Cardiac fibroblast (primary cell): ENCODE results near the gene RAB40B.

Source experiments
- DNase-seq, 2 donors: peaks; one replicate each; pipeline versions ENCODE4 v3.0.0 to v3.0.0-alpha.2; 2010; ENCODE audit warnings: low read depth in 2 of 2
- H3K4me3 ChIP-seq, 2 donors: replicated peaks in 1 of 2; 1 replicate in 1 of 2; 2 replicates in 1 of 2; pipeline ENCODE4 v1.5.1; 2011; ENCODE audit warnings: low read depth in 2 of 2, low read length in 2 of 2, mild to moderate bottlenecking in 2 of 2, moderate library complexity in 1 of 2
- TF ChIP-seq, protein P1 (sequence below): IDR thresholded peaks from one replicate; pipeline ENCODE4 v1.5.1; 2011; ENCODE audit warnings: low read depth, mild to moderate bottlenecking, low read length, inconsistent platforms

Gene RAB40B

DNA sequence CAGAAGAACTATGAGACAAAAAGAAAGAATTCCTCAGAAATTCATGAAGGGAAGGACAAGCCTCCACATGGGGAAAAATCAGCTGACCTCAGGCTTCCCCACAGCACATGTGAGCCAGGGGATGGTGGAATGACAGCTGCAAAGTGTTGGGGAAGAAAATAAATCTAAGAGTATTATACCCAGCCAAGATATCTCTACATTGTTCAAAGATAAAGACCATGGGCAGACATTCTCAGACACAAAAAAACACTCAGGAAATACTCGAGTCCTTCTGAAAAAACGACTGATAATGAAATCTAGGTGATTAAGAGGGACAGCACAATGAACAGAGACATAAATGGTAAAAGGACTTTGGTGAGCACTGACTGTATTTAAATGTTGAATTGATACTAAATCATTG, 3.9 kb downstream of the RAB40B start:
- TF ChIP-seq, protein P1, sequence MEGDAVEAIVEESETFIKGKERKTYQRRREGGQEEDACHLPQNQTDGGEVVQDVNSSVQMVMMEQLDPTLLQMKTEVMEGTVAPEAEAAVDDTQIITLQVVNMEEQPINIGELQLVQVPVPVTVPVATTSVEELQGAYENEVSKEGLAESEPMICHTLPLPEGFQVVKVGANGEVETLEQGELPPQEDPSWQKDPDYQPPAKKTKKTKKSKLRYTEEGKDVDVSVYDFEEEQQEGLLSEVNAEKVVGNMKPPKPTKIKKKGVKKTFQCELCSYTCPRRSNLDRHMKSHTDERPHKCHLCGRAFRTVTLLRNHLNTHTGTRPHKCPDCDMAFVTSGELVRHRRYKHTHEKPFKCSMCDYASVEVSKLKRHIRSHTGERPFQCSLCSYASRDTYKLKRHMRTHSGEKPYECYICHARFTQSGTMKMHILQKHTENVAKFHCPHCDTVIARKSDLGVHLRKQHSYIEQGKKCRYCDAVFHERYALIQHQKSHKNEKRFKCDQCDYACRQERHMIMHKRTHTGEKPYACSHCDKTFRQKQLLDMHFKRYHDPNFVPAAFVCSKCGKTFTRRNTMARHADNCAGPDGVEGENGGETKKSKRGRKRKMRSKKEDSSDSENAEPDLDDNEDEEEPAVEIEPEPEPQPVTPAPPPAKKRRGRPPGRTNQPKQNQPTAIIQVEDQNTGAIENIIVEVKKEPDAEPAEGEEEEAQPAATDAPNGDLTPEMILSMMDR = no peak
- DNase-seq = no peak
- no peak overlapping the region for H3K4me3 ChIP-seq

DNA sequence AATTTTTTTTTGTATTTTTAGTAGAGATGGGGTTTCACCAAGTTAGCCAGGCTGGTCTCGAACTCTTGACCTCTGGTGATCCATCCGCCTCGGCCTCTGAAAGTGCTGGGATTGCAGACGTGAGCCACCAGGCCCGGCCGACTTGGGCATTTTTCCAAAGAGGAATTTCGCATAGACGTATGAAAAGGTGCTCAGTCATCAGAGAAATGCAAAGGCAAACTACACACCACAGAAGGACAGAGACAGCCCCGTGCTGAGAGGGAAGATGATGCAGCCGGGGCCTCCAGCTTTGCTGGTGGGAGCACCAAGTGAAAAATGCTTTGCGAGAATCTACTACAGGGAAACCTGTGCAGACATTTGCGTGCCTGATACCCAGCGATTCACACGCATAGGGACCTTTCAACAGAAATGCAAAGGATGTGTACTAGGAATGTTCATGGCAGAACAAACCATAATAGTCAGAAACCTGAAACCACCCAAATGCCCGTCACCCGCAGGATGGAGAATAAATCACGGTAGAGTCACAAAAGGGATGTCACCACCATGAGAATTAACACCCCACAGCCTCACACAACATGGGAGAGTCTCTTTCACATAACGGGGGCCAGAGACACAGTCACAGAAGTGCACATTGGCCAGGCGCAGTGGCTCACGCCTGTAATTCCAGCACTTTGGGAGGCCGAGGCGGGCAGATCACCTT, 5.2 kb downstream of the RAB40B start:
- H3K4me3 ChIP-seq = no peak overlapping the region
- TF ChIP-seq, protein P1 = no peak
- DNase-seq = no peak

DNA sequence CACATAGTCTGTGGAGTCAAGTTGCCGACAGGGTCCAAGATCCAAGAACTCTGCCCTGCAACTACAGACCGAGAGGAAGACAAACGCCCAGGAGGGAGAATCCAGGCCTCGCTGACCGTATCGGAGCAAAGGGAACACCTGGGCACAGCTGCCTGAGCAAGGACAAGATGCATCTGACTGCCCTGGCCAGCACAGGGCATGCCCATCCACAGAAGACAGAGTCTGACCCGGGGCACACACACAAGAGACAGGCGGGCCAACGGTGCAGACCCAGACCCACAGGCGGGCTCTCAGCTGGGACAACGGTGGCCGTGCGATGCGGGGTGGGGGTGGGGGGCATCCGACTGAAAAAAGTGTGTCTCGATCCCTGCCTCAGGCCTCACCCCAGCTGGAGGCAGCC, 6.2 kb downstream of the RAB40B start:
- H3K4me3 ChIP-seq = no peak overlapping the region
- no peak for DNase-seq
- TF ChIP-seq, protein P1 = no peak

DNA sequence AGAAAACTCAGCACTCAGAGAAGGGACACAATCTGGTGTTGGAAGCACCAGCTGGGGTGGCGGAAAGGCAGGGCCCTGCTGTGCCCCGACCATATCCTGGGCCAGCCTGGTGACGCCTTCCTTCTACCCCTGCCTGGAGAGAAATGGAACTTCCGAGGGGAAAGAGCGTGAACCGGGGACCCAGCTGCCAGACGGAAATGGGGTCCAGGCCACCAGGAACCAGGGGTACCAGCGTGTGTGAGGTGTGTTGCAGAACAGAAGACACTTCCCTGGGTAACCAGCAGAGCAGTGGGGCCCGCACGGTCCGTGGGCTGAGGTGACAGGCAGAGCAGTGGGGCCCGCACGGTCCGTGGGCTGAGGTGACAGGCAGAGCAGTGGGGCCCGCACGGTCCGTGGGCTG, 6.8 kb downstream of the RAB40B start:
- no peak overlapping the region for H3K4me3 ChIP-seq
- no peak for DNase-seq
- TF ChIP-seq, protein P1 = no peak

DNA sequence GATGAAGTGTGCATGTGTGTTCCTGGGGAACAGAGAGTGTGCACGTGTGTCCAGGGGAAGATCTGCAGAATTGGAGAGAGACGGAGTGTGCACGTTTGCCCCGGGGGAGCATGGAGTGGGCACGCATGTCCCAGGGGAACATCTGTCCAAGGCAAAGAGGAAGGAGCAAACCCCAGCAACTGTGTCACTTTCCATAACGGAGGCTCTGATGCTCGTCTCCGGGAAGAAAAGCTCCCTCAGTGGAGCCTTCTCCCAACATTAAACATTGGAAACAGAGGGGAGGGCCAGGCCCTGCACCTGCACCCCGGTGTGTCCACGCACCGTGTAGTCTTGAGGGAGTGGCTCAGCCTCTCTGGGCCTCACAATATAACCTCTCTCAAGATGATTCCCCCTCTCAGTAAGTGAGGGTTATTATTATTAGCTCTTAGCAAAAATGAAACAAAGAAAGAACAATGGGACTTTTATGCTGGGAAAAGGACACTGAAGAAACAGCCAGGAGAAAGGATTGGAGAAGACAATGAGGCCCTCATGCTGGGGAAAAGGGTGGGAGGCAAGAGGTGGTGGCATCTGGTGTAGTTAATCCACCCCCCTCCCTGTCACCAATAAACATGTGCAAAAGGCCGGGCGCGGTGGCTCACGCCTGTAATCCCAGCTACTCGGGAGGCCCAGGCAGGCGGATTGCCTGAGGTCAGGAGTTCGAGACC, 7.6 kb downstream of the RAB40B start:
- TF ChIP-seq, protein P1 = no peak
- DNase-seq = no peak
- H3K4me3 ChIP-seq = no peak overlapping the region

- DNase-seq = no peak
- no peak overlapping the region for H3K4me3 ChIP-seq
- TF ChIP-seq, protein P1 = no peak
Measured at GRCh38 chr17:82689077-82689476, 9.4 kb downstream of the RAB40B start.
